Common myeloid progenitor, CD34-positive (primary cell): ENCODE results near the gene SETD9. TPM values are rescaled to one million over a fixed set of nuclear protein-coding genes. Genes with fewer than 3 reads are reported as not detected.

ENCODE experiments used
- CTCF ChIA-PET: fragments of 350-600 bp; sonication (Branson Sonifier 250); formaldehyde crosslinking; loops from one replicate; lab custom pipeline; 2021; ENCODE audit warnings: antibody characterized with exemption; lab: Charles Lee
- POLR2A ChIA-PET: fragments of 350-600 bp; sonication (Branson Sonifier 250); formaldehyde crosslinking; loops from one replicate; lab custom pipeline; 2021; ENCODE audit warnings: antibody characterized with exemption; lab: Charles Lee
- DNase-seq, 3 donors: peaks; one replicate each; pipeline versions ENCODE4 v3.0.0 to v3.0.0-alpha.2; 2013
- H3K27ac ChIP-seq, 2 experiments: 1 replicate in 1 of 2; 2 replicates in 1 of 2; pipeline ENCODE4 v1.7.0; 2013; ENCODE audit warnings: inconsistent platforms in 2 of 2, low read length in 2 of 2, mild to moderate bottlenecking in 2 of 2, low read depth in 1 of 2, moderate library complexity in 1 of 2; ENCODE audit not compliant: severe bottlenecking in 2 of 2, insufficient read depth in 1 of 2, poor library complexity in 1 of 2
- H3K27me3 ChIP-seq, 5 experiments: replicated peaks in 2 of 5; 1 replicate in 3 of 5; 2 replicates in 2 of 5; pipeline versions ENCODE4 v1.6.1 to v1.7.0; 2013; ENCODE audit warnings: low read length in 4 of 5, mild to moderate bottlenecking in 2 of 5, moderate library complexity in 2 of 5, inconsistent platforms in 1 of 5; ENCODE audit not compliant: insufficient read depth in 5 of 5, control insufficient read depth in 4 of 5
- H3K36me3 ChIP-seq, 4 experiments: 1 replicate in 2 of 4; 2 replicates in 2 of 4; pipeline versions ENCODE4 v1.6.1 to v1.7.0; 2013; ENCODE audit warnings: low read length in 3 of 4, control low read depth in 1 of 4, mild to moderate bottlenecking in 1 of 4; ENCODE audit not compliant: control insufficient read depth in 4 of 4, insufficient read depth in 4 of 4
- H3K4me1 ChIP-seq, 4 experiments: 1 replicate in 3 of 4; 2 replicates in 1 of 4; pipeline versions ENCODE4 v1.6.1 to v1.7.1; 2013; ENCODE audit warnings: low read length in 3 of 4, mild to moderate bottlenecking in 3 of 4, control low read depth in 1 of 4, inconsistent platforms in 1 of 4, moderate library complexity in 1 of 4; ENCODE audit not compliant: control insufficient read depth in 4 of 4, insufficient read depth in 4 of 4; ENCODE audit errors: control extremely low read depth in 1 of 4
- H3K4me3 ChIP-seq, 7 experiments: 1 replicate in 4 of 7; 2 replicates in 3 of 7; pipeline versions ENCODE4 v1.5.1 to v1.7.0; 2013; ENCODE audit warnings: mild to moderate bottlenecking in 7 of 7, low read length in 6 of 7, moderate library complexity in 6 of 7, inconsistent platforms in 2 of 7, low read depth in 2 of 7, control low read depth in 1 of 7; ENCODE audit not compliant: insufficient read depth in 4 of 7, control insufficient read depth in 1 of 7; ENCODE audit errors: extremely low read depth in 1 of 7
- H3K9me3 ChIP-seq, 5 experiments: 1 replicate in 4 of 5; 2 replicates in 1 of 5; pipeline versions ENCODE4 v1.6.1 to v1.7.1; 2013; ENCODE audit warnings: low read length in 4 of 5, mild to moderate bottlenecking in 2 of 5, inconsistent platforms in 1 of 5, low read depth in 1 of 5, moderate library complexity in 1 of 5; ENCODE audit not compliant: control insufficient read depth in 4 of 5, insufficient read depth in 2 of 5; ENCODE audit errors: control extremely low read depth in 1 of 5
- WGBS: methylation state at CpG from one replicate; pipeline ENCODE4 v1.1.5; 2013; ENCODE audit not compliant: insufficient coverage; 5-methylcytosine and 5-hydroxymethylcytosine counted together
- polyA plus RNA-seq: library from polyadenylated mRNA; unstranded; fragments of 120-200 nt; gene quantifications from one replicate; pipeline ENCODE4 v1.2.1, GENCODE V29; 2013

SETD9 gene
- polyA plus RNA-seq = 28.3 TPM

- Histone ChIP-seq H3K4me3 (peak within 1 kb of the TSS; percentile 60 to 94 (median 90)), H3K9me3 (no peaks in the 10 kb centered on the region), H3K27ac (peak within 1 kb of the TSS; percentile 88 to 95), H3K27me3 (no peaks in the 10 kb centered on the region), H3K4me1 (peaks cover 13 to 30% (median 20%) of the 10 kb centered on the region in 4 experiments), H3K36me3 (no peaks in the 10 kb centered on the region)
- POLR2A ChIA-PET = interaction anchor here (0.5 kb wide), 1 partner anchor 20 kb away, joined by 3 read pairs; no protein-coding TSS in a partner anchor
- CTCF ChIA-PET = interaction anchor here (1.1 to 1.9 kb wide), 5 partner anchors 9 to 645 kb away, joined by 3 to 5 read pairs (median 4); no protein-coding TSS in a partner anchor
- under 1% methylated on average over 73 of the region's 84 CpGs for WGBS
- DNase-seq = peak; percentile 94 to 96 (median 96)
These were observed at the start of gene SETD9 for GRCh38 chr5:56909294-56910209. TSS of gene SETD9 (plus strand) at chr5:56909596. CDS start at chr5:56909646, 50 bp downstream.

- Histone ChIP-seq H3K4me1 (no peaks in the 10 kb centered on the region), H3K4me3 (no peak overlapping the region), H3K27me3 (no peaks in the 10 kb centered on the region), H3K9me3 (no peaks in the 10 kb centered on the region), H3K27ac (no peak overlapping the region), H3K36me3 (peaks cover 5 to 65% (median 27%) of the 10 kb centered on the region in 4 experiments)
- WGBS = 100% methylated on average over 1 of the region's 4 CpGs
- CTCF ChIA-PET = interaction anchor here (0.8 to 1.7 kb wide), 2 partner anchors 10 to 13 kb away, joined by 3 to 5 read pairs; no protein-coding TSS in a partner anchor
- DNase-seq = no peak
- POLR2A ChIA-PET = no interaction called here
These were observed 47.4 kb upstream of the SETD9 start for GRCh38 chr5:56861893-56862485.

- DNase-seq = no peak
- CTCF ChIA-PET = interaction anchor here (1.7 kb wide), 1 partner anchor 9 kb away, joined by 5 read pairs; no protein-coding TSS in a partner anchor
- no peak overlapping the region for H3K4me3 ChIP-seq
- H3K27me3 ChIP-seq = no peaks in the 10 kb centered on the region
- no peaks in the 10 kb centered on the region for H3K4me1 ChIP-seq
- POLR2A ChIA-PET = no interaction called here
- H3K9me3 ChIP-seq = no peaks in the 10 kb centered on the region
- WGBS = 100% methylated on average over 1 of the region's 3 CpGs
- H3K36me3 ChIP-seq = peaks cover 4 to 65% (median 23%) of the 10 kb centered on the region in 4 experiments
- no peak overlapping the region for H3K27ac ChIP-seq
These were observed 46.5 kb upstream of the SETD9 start for GRCh38 chr5:56862909-56863308.

- no peak overlapping the region for H3K4me3 ChIP-seq
- H3K36me3 ChIP-seq = peaks cover 5 to 55% (median 28%) of the 10 kb centered on the region in 4 experiments
- peak in 2 of 3 donors; percentile 74 to 80 for DNase-seq
- H3K9me3 ChIP-seq = no peaks in the 10 kb centered on the region
- ChIA-PET POLR2A (interaction anchor here (1.1 kb wide), 1 partner anchor 11 kb away, joined by 3 read pairs; no protein-coding TSS in a partner anchor), CTCF (interaction anchor here (2.5 kb wide), 1 partner anchor 10 kb away, joined by 5 read pairs; no protein-coding TSS in a partner anchor)
- 20% methylated on average over 1 of the region's 2 CpGs for WGBS
- peak overlapping the region in 1 of 2 experiments; percentile 47 for H3K27ac ChIP-seq
- H3K27me3 ChIP-seq = no peaks in the 10 kb centered on the region
- H3K4me1 ChIP-seq = peaks cover 0 to 39% (median 10%) of the 10 kb centered on the region in 4 experiments
These were observed 37.6 kb upstream of the SETD9 start for GRCh38 chr5:56871777-56872176.

- 0% methylated on average over 2 of the region's 3 CpGs for WGBS
- no peaks in the 10 kb centered on the region for H3K9me3 ChIP-seq
- H3K27me3 ChIP-seq = no peaks in the 10 kb centered on the region
- peak overlapping the region in 1 of 7 experiments; percentile 52 for H3K4me3 ChIP-seq
- peaks cover 0 to 48% (median 16%) of the 10 kb centered on the region in 4 experiments for H3K4me1 ChIP-seq
- H3K27ac ChIP-seq = peak overlapping the region; percentile 37 to 63
- H3K36me3 ChIP-seq = peaks cover 5 to 64% (median 26%) of the 10 kb centered on the region in 4 experiments
- DNase-seq = no peak
- ChIA-PET POLR2A (interaction anchor here (0.7 kb wide), 1 partner anchor 1804 kb away, joined by 3 read pairs; no protein-coding TSS in a partner anchor), CTCF (interaction anchor here (2.5 kb wide), 1 partner anchor 11 kb away, joined by 5 read pairs; no protein-coding TSS in a partner anchor)
These were observed 36.3 kb upstream of the SETD9 start for GRCh38 chr5:56873056-56873455.

- peak overlapping the region in 1 of 2 experiments; percentile 14 for H3K27ac ChIP-seq
- no peaks in the 10 kb centered on the region for H3K9me3 ChIP-seq
- H3K4me1 ChIP-seq = peaks cover 0 to 46% (median 16%) of the 10 kb centered on the region in 4 experiments
- CTCF ChIA-PET = no interaction called here
- DNase-seq = peak in 2 of 3 donors; percentile 29 to 33
- H3K36me3 ChIP-seq = peaks cover 10 to 66% (median 30%) of the 10 kb centered on the region in 4 experiments
- no peaks in the 10 kb centered on the region for H3K27me3 ChIP-seq
- no peak overlapping the region for H3K4me3 ChIP-seq
- POLR2A ChIA-PET = no interaction called here
- WGBS = 0% methylated on average over 1 of the region's 3 CpGs
These were observed 33.1 kb upstream of the SETD9 start for GRCh38 chr5:56876327-56876726.
